ENCODE measurements around the gene POLR3G.

POLR3G gene

GRCh38 chr5:90550963-90551362, 76.3 kb downstream of the POLR3G start:
- Histone ChIP-seq H3K9me2 (ENCODE audit: low read depth, low read length) (no peaks in the 10 kb centered on the region), H3F3A (ENCODE audit: insufficient read depth, low read length) (no peaks in the 10 kb centered on the region), H3K9ac (ENCODE audit: low read length) (no peak overlapping the region), H2AFZ (ENCODE audit: low read length) (no peak overlapping the region), H3K27me3 (ENCODE audit: insufficient read depth, low read length) (no peaks in the 10 kb centered on the region), H3K4me1 (ENCODE audit: insufficient read depth, low read length, severe bottlenecking) (no peaks in the 10 kb centered on the region), H3K4me2 (ENCODE audit: low read length) (no peak overlapping the region), H3K36me3 (ENCODE audit: insufficient read depth, low read length) (no peaks in the 10 kb centered on the region), H3K9me3 (ENCODE audit: low read length) (no peaks in the 10 kb centered on the region), H3K79me2 (ENCODE audit: insufficient read depth, low read length) (no peaks in the 10 kb centered on the region), H4K20me1 (ENCODE audit: insufficient read depth, low read length) (no peaks in the 10 kb centered on the region), H3K27ac (ENCODE audit: low read depth, low read length, poor library complexity, severe bottlenecking) (no peak overlapping the region), H3K4me3 (ENCODE audit: low read depth, low read length, poor library complexity, severe bottlenecking) (no peak overlapping the region)
- TF ChIP-seq CTCF (IDR thresholded peaks at IDR 0.05; ENCODE audit: low read length) = no peak
- TF ChIP-seq EZH2 (IDR thresholded peaks at IDR 0.05; ENCODE audit: borderline replicate concordance, low read length) = no peak

- Histone ChIP-seq H3K36me3 (ENCODE audit: insufficient read depth, low read length) (no peaks in the 10 kb centered on the region), H3K4me1 (ENCODE audit: insufficient read depth, low read length, severe bottlenecking) (no peaks in the 10 kb centered on the region), H3K9ac (ENCODE audit: low read length) (no peak overlapping the region)
These were observed 76.7 kb downstream of the POLR3G start for GRCh38 chr5:90551376-90551775.

GRCh38 chr5:90553711-90554110, 79.0 kb downstream of the POLR3G start:
- no peaks in the 10 kb centered on the region for H3K79me2 ChIP-seq (ENCODE audit: insufficient read depth, low read length)
- no peak for TF ChIP-seq CTCF (IDR thresholded peaks at IDR 0.05; ENCODE audit: low read length)
- no peak for TF ChIP-seq EZH2 (IDR thresholded peaks at IDR 0.05; ENCODE audit: borderline replicate concordance, low read length)

More at GRCh38 chr5:90551376-90551775, 76.7 kb downstream of the POLR3G start:
- Histone ChIP-seq H4K20me1 (ENCODE audit: insufficient read depth, low read length) (no peaks in the 10 kb centered on the region), H2AFZ (ENCODE audit: low read length) (no peak overlapping the region), H3K9me3 (ENCODE audit: low read length) (no peaks in the 10 kb centered on the region), H3K27ac (ENCODE audit: low read depth, low read length, poor library complexity, severe bottlenecking) (no peak overlapping the region), H3F3A (ENCODE audit: insufficient read depth, low read length) (no peaks in the 10 kb centered on the region), H3K4me2 (ENCODE audit: low read length) (no peak overlapping the region), H3K79me2 (ENCODE audit: insufficient read depth, low read length) (no peaks in the 10 kb centered on the region), H3K4me3 (ENCODE audit: low read depth, low read length, poor library complexity, severe bottlenecking) (no peak overlapping the region), H3K9me2 (ENCODE audit: low read depth, low read length) (no peaks in the 10 kb centered on the region), H3K27me3 (ENCODE audit: insufficient read depth, low read length) (no peaks in the 10 kb centered on the region)
- TF ChIP-seq CTCF (IDR thresholded peaks at IDR 0.05; ENCODE audit: low read length) (no peak), EZH2 (IDR thresholded peaks at IDR 0.05; ENCODE audit: borderline replicate concordance, low read length) (no peak)

More at GRCh38 chr5:90553711-90554110, 79.0 kb downstream of the POLR3G start:
- H3K4me1 ChIP-seq (ENCODE audit: insufficient read depth, low read length, severe bottlenecking) = no peaks in the 10 kb centered on the region
- H3K9me2 ChIP-seq (ENCODE audit: low read depth, low read length) = no peaks in the 10 kb centered on the region
- no peak overlapping the region for H3K4me2 ChIP-seq (ENCODE audit: low read length)
- no peak overlapping the region for H3K9ac ChIP-seq (ENCODE audit: low read length)
- peaks cover 5% of the 10 kb centered on the region; the same call in 1 of the 2 replicates for H3K27me3 ChIP-seq (ENCODE audit: insufficient read depth, low read length)
- no peaks in the 10 kb centered on the region for H3K9me3 ChIP-seq (ENCODE audit: low read length)
- no peak overlapping the region for H3K4me3 ChIP-seq (ENCODE audit: low read depth, low read length, poor library complexity, severe bottlenecking)
- no peaks in the 10 kb centered on the region for H3F3A ChIP-seq (ENCODE audit: insufficient read depth, low read length)
- no peaks in the 10 kb centered on the region for H3K36me3 ChIP-seq (ENCODE audit: insufficient read depth, low read length)
- H3K27ac ChIP-seq (ENCODE audit: low read depth, low read length, poor library complexity, severe bottlenecking) = no peak overlapping the region
- H4K20me1 ChIP-seq (ENCODE audit: insufficient read depth, low read length) = no peaks in the 10 kb centered on the region
- no peak overlapping the region for H2AFZ ChIP-seq (ENCODE audit: low read length)

Measured in OCI-LY1 (cell line).